NCI-H2227 (cell line): ENCODE measurements around the gene ABI3.
A peak's percentile ranks its signal among the peaks of the same experiment; 100 is the strongest.

Experiments
- DNase-seq: peaks from one replicate; lab custom pipeline; 2025; ENCODE audit not compliant: unreplicated experiment; lab: John Stamatoyannopoulos, UW

ABI3 gene

DNA sequence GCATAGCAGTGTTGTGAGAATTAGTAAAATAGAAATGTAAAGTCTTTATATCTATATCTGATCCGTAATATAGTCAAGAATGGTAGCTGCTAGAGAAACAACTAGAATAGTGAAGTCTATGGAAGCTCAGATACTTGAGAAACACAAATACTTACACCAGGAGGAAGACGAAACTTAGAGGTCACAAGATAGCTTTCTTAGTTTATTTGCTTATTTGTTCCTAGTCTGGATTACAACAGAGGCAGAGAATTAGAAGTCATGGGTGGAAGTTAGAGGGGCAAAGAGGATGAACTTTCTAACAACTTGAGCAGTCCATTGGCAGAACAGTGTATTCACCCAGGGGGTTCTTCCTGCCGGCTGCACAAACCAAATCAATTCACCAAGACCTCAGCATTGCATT is 14.0 kb upstream of the ABI3 start:
- no peak for DNase-seq

DNA sequence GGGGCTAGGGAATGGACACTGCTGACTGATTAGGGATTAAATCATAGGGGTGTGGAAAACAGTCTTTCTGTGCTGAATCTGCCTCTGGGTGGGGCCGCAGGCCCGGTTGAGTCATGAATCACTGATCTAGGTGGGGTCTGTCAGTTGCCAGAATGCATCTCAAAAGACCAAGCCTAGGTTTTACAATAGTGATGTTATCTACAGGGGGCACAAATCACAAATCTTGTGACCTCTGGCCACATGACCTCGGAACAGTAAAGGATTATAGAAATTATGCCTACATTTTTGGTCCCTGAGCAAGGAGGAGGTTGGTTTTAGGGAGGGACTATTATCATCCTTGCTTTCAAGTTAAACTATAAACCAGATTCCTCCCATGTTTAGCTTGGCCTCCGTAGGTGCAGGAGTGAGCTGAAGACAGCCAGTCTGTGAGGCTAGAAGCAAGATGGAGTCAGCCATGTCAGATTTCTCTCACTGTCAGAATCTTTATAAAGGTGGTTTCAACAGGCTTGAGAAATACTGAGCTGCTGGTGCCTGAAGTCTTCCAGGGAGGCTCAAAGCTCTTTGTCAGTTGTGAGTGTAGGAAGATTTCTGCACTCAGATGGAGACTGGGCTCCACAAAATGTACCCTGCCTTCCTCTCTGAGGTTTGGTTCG is 13.0 kb upstream of the ABI3 start:
- DNase-seq, result no peak

DNA sequence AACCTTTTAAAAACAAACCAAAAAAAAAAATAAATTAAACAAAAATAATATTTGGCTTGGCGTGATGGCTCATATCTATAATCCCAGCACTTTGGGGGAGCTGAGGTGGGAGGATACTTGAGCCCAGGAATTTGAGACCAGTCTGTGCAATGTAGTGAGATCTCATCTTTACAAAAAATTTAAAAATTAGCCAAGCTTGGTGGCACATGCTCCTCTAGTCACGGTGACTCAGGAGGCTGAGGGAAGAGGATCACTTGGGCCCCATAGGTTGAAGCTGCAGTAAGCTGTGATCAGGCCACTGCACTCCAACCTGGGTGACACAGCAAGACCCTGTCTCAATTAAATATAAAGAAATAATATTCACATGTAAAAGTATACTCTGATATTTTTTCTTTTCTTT is 12.3 kb upstream of the ABI3 start:
- DNase-seq, result no peak

GRCh38 chr17:49200423-49201083 is 10.0 kb upstream of the ABI3 start:
- no peak for DNase-seq

DNA sequence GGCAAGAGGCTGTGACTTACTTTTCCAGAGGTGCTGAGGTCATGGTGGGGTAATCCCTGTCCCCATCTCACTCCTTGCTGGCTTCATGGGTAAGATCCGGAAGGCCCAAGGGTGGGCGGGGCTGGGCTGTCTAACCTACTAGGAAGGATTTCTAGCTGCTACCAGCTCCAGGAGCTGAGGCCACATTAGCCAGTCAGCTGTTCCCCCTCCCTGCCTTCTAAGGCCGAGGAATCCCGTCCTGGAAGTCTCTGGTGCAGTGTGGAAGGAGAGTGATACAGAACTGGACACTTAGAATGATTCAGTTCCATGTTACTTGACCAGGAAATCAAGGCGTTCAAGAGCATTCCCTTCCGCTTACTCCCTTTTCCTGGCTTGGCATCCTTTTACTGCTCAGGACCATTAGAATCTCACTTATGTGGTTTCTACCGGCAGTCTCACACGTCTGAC is 9.0 kb upstream of the ABI3 start:
- no peak for DNase-seq

DNA sequence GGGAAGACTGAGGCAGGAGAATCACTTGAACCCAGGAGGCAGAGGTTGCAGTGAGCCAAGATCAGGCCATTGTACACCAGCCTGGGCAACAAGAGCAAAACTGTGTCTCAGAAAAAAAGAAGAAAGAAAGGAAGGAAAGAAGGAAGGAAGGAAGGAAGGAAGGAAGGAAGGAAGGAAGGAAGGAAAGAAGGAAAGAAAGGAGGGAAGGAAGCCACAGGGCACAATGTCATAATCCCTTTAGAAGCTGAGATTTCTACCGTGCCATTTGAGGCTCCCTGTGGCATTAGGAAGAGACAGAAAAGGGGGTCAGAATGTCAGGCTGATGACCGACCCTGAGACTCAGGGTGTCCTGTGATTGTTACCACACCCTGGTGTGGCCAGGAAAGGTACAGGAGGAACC is 6.7 kb upstream of the ABI3 start:
- no peak for DNase-seq

- DNase-seq, result no peak
Measured at GRCh38 chr17:49204516-49204915, 6.0 kb upstream of the ABI3 start.

- no peak for DNase-seq
Measured at GRCh38 chr17:49209061-49209571, 1.4 kb upstream of the ABI3 start.

GRCh38 chr17:49213399-49213798 is 2.9 kb downstream of the ABI3 start:
- no peak for DNase-seq

DNA sequence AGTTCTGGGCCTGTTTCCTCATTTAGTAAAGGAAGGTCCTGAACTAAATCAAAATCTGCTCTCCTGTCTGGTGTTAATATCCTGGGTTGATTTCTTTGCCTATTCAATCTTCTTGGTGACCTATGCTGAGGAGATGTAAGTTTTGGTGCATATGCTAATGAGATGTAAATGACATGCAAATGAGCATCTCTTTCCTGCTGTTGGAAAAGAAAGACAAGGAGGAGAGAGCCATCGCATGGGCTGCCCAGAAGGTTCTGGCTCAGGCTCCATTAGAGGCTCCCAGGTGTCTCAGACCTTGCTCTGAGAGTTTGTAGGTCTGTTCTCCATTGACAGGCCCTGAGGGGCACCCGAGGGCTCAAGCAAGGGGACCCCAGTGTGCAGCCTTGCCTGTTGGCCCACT is 3.3 kb downstream of the ABI3 start:
- no peak for DNase-seq

GRCh38 chr17:49214676-49215360 is 4.3 kb downstream of the ABI3 start:
- no peak for DNase-seq

GRCh38 chr17:49216482-49216881 is 6.0 kb downstream of the ABI3 start:
- no peak for DNase-seq

DNA sequence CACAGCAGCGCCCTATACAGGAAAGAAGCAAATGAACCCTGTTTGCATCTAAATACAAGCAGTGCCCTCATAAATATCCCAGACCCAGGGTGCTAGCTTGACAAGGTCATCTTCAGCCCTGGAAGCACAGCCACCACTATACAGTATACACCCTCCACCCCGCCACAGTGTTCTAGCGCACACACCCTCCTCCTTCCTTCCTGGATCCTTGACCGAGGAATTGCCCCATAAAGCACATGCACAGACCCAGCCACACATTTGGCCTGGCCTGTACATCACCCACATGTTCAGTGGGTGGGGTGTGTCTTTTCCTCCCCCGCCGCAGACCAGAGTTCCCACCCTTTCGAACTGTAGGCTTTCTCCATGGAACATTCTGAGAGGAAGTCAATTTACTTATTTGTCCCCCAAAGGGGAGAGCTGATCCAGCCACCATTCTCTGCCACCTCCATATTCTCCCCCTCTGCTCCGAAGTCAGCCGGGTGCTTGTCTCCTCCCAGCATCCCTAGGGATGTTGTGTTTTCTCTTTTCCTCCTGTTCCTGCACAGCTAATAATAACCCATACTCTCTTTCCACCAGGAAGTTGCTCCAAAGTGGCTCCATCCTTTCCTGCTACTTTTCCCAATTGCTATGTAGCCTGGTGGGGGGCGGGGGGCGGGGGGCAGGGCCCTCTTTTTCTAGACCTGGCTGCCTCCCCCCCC is 6.6 kb downstream of the ABI3 start:
- DNase-seq, result no peak

DNA sequence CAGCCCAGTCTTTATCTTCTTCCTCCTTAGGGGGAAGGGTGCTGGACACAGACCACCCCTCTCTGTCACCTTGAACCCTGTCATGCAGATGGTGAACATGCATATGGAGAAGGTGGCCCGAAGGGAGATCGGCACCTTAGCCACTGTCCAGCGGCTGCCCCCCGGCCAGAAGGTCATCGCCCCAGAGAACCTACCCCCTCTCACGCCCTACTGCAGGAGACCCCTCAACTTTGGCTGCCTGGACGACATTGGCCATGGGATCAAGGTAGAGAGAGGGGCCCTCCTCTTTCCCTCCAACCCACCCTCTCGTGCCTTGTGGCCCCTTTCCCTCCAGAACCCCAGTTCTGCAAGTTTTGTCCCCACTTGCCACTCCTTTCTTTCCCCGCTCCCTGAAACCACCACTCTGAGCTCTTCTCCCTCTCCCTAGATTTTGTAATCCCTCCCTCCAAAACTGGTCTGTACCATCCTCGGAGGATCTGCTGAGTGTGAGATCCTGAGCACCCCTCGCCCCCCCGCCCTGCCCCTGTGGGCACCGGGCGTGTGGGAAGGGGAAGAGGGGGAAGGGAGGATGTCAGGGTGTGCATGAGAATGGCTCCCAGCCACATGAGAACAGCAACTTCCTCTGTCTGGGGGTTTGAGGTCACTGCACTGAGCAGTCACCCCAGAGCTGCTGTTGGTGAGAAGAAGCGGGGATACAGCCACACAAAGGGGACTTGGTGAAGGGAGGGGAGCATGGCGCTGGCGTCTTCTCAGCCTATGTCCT is 7.3 kb downstream of the ABI3 start:
- DNase-seq, result no peak

DNA sequence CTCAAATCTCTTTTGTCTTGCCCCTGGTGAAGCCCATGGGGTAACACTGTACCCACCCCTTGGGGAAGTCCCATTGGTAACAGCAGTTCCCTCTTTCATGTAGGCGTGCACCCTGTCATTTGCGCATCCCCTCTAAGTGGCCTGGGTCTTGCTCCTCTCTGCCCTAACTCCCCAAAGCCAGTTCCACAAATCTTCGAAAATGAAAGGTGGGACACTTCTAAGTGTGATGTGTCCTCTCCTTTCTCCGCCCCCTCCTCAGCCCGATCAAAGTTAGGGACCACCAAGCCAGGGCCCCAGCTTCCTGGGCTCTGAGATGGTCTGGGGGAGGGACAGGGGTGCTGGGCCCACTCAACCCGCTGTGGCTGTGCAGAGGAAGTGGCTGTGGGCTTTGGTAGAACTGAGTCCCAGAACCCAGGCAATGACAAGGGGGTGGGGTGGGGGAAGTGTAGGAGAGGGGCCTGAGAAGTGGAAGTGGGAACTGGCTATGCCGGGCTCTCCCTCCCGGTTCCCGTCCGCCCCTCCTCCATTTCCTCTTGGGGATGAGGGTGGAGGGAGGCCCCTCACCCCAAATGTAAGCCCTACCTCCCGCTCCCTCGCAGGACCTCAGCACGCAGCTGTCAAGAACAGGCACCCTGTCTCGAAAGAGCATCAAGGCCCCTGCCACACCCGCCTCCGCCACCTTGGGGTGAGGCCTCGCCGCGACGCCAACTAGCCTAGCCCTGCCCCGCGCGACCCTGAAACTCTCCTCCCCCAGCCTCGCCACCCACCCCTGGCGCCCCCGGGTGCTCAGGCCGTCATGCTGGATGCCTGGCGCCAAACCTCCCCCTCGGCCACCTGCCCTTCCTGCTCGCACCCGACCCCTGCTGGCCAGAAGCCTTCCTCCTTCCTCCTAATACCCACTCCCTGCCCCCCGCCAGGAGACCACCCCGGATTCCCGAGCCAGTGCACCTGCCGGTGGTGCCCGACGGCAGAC is 8.7 kb downstream of the ABI3 start:
- DNase-seq, result no peak

GRCh38 chr17:49219987-49220386 is 9.5 kb downstream of the ABI3 start:
- DNase-seq, result no peak

- no peak for DNase-seq
Measured at GRCh38 chr17:49223168-49223516, 12.6 kb downstream of the ABI3 start.

DNA sequence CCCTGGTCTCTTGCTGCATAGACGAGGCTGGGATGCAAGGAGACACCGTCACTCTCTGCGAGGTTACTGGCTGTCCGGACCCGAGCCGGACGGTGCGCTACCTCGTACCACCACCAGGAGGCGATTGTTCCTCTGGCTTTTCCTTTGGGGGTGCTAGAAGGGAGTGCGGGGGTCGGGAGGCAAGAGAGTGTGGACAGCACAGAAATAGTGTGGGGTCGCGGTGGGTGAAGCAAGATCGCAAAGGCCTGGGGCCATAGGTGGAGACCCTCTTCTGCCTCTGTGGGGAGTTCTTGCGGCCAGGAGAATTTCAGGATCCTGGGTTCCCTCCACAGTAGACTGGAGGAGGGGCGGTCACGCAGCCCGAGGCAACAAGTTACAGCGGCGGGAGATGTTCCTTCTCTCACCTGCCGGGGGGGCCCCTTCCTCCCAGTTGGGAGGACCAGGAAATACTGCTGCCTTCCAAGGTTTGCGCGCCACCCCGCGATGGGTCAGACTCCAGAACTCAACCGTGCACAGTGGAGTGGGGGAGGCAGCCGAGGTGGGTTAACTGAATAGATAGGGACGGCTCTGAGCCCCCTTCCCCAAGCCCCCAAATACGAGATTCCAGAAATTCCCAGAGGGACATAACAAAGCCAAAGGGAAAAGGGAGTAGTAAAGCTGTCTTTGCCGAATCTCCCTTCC is 13.2 kb downstream of the ABI3 start:
- peak; percentile 63 for DNase-seq
